Measurements from ENCODE around the gene RFESD. TPM values are rescaled to one million over a fixed set of nuclear protein-coding genes. Genes with fewer than 3 reads are reported as not detected.

The RFESD gene
- total RNA-seq, 1 donor from 2014 or later = 1.7 TPM

DNA sequence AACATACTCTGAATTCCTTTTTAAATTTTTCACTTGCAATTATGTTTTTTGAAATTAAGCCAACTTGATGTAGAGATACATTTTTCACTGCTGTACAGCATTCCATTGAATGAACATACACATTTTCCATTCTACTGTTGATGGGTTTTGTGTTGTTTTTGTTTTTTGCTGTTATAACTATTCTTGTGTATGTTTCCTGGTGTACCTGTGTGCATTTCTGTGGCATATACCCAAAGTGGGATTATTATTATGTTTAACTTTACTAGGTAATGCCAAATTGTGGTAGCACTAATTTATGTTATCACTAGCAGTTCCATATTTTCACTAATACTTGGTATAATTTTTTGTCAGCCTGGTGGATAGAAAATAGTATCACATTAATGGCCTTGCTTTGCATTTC is 2.7 kb downstream of the RFESD start:
- Mint-ChIP-seq H3K4me1 (ENCODE audit: unreplicated experiment) (peaks cover 19% of the 10 kb centered on the region), H3K27me3 (ENCODE audit: unreplicated experiment) (no peaks in the 10 kb centered on the region), H3K4me3 (ENCODE audit: unreplicated experiment) (no peak overlapping the region), H3K36me3 (ENCODE audit: unreplicated experiment) (peaks cover 2% of the 10 kb centered on the region), H3K27ac (ENCODE audit: unreplicated experiment) (no peak overlapping the region), H3K9me3 (ENCODE audit: unreplicated experiment) (no peaks in the 10 kb centered on the region)
- no peak for DNase-seq (ENCODE audit: extremely low spot score, unreplicated experiment)
- TF ChIP-seq, protein P1, sequence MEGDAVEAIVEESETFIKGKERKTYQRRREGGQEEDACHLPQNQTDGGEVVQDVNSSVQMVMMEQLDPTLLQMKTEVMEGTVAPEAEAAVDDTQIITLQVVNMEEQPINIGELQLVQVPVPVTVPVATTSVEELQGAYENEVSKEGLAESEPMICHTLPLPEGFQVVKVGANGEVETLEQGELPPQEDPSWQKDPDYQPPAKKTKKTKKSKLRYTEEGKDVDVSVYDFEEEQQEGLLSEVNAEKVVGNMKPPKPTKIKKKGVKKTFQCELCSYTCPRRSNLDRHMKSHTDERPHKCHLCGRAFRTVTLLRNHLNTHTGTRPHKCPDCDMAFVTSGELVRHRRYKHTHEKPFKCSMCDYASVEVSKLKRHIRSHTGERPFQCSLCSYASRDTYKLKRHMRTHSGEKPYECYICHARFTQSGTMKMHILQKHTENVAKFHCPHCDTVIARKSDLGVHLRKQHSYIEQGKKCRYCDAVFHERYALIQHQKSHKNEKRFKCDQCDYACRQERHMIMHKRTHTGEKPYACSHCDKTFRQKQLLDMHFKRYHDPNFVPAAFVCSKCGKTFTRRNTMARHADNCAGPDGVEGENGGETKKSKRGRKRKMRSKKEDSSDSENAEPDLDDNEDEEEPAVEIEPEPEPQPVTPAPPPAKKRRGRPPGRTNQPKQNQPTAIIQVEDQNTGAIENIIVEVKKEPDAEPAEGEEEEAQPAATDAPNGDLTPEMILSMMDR (IDR thresholded peaks at IDR 0.05) = no peak

DNA sequence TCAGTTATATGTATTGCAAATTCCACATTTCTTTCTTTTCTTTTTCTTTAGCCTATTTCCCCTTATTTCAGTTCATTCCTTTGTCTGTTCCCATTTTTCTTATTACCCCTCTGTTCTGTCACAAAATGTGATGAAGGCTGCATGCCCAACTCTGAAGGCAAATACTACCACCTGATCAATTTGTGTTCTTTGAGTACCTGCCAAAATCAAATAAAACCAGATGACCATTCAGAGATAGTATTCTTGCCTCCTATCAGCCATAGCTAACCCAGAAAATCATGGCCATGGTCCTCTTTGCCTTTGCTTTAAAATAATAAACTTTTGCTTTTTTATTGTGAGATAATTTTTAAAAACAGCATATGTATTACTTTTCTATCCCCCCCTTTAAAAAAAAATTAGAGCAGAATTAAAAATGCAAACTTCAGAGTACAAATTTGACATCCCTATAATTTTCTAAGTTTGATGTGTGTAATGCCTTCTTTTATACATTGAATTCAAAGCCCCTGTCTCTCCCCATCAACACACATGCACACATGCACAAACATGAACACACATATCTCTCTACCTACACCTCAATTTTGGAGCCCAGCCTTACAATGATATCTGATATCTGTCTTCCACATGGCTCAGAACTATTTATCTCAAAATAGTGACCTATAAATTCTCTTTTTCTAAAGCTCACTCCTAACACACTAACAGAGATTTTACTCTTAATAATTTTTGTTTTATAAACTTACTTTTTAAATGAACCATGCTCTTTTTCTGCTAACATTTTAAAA is 3.5 kb downstream of the RFESD start:
- no peak for DNase-seq (ENCODE audit: extremely low spot score, unreplicated experiment)
- Mint-ChIP-seq H3K27me3 (ENCODE audit: unreplicated experiment) (no peaks in the 10 kb centered on the region), H3K36me3 (ENCODE audit: unreplicated experiment) (peaks cover 2% of the 10 kb centered on the region), H3K4me3 (ENCODE audit: unreplicated experiment) (no peak overlapping the region), H3K27ac (ENCODE audit: unreplicated experiment) (no peak overlapping the region), H3K4me1 (ENCODE audit: unreplicated experiment) (peaks cover 19% of the 10 kb centered on the region), H3K9me3 (ENCODE audit: unreplicated experiment) (no peaks in the 10 kb centered on the region)
- TF ChIP-seq, protein P1 (IDR thresholded peaks at IDR 0.05) = no peak

DNA sequence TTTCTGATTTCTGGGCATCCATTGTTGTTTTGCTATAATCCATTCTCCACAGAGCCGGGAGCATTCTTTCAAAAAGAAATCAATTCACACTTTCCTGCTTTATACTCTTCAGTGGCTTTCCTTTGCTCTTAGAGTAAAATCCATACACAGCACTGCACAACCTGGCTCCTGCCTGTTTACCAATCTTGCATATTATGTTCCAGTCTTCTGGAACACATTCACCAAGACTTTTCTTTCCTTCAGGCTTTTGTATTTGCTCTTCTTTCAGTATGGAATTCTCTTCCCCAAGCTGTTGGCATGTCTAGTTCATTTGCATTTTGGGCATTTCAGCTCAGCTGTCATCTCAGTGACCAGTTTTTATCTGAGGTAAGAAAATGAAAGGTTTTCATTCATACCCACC is 6.3 kb downstream of the RFESD start:
- Mint-ChIP-seq H3K4me1 (ENCODE audit: unreplicated experiment) (peaks cover 11% of the 10 kb centered on the region), H3K36me3 (ENCODE audit: unreplicated experiment) (peaks cover 4% of the 10 kb centered on the region), H3K9me3 (ENCODE audit: unreplicated experiment) (no peaks in the 10 kb centered on the region), H3K4me3 (ENCODE audit: unreplicated experiment) (no peak overlapping the region), H3K27ac (ENCODE audit: unreplicated experiment) (no peak overlapping the region), H3K27me3 (ENCODE audit: unreplicated experiment) (no peaks in the 10 kb centered on the region)
- no peak for DNase-seq (ENCODE audit: extremely low spot score, unreplicated experiment)
- TF ChIP-seq, protein P1 (IDR thresholded peaks at IDR 0.05) = no peak

DNA sequence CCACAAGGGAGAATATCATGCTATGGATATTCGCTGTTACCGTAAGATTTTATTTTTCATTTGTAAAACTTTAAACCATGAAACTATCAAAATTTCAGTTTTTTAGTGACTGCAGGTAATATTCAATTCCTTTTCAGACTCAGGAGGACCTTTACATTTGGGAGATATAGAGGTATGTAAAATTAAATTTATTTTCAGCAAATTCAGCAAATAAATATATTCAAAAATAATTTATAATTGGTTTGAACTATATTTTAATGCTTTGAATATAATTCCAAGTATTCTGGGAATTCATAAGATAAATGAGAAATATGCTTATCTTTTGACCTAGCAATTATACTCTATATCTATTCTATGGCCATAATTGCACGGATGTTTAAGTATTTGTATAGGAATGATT is 7.6 kb downstream of the RFESD start:
- H3K36me3 Mint-ChIP-seq (ENCODE audit: unreplicated experiment) = peaks cover 4% of the 10 kb centered on the region

DNA sequence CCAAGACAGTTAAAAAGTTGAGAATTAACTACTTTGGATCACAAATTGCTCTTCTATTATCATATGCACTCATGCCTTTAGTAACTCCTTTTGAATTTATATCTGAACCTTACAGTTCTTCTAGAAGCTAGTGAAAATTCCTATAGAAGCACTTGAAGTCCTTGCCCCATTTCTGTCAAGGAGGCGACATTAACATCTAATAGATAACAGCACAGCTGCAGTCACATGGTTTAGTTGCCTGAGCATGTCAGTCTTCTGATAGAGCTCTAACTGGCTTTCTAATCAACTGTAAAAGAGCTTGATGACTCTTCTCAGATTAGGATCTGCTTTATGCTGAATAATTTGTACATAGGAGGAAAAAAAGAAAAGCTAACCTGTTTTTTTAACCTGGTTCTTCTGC is 9.0 kb downstream of the RFESD start:
- DNase-seq (ENCODE audit: extremely low spot score, unreplicated experiment) = no peak
- Mint-ChIP-seq H3K36me3 (ENCODE audit: unreplicated experiment) (peaks cover 4% of the 10 kb centered on the region), H3K4me3 (ENCODE audit: unreplicated experiment) (no peak overlapping the region), H3K27me3 (ENCODE audit: unreplicated experiment) (no peaks in the 10 kb centered on the region), H3K27ac (ENCODE audit: unreplicated experiment) (no peak overlapping the region), H3K4me1 (ENCODE audit: unreplicated experiment) (no peaks in the 10 kb centered on the region), H3K9me3 (ENCODE audit: unreplicated experiment) (no peaks in the 10 kb centered on the region)
- TF ChIP-seq, protein P1 (IDR thresholded peaks at IDR 0.05) = no peak

More for the DNA sequence above, 7.6 kb downstream of the RFESD start:
- no peak for DNase-seq (ENCODE audit: extremely low spot score, unreplicated experiment)
- no peak overlapping the region for H3K27ac Mint-ChIP-seq (ENCODE audit: unreplicated experiment)
- no peaks in the 10 kb centered on the region for H3K9me3 Mint-ChIP-seq (ENCODE audit: unreplicated experiment)
- H3K27me3 Mint-ChIP-seq (ENCODE audit: unreplicated experiment) = no peaks in the 10 kb centered on the region
- TF ChIP-seq, protein P1 (IDR thresholded peaks at IDR 0.05) = no peak
- peaks cover 7% of the 10 kb centered on the region for H3K4me1 Mint-ChIP-seq (ENCODE audit: unreplicated experiment)
- H3K4me3 Mint-ChIP-seq (ENCODE audit: unreplicated experiment) = no peak overlapping the region

All from osteocyte (in vitro differentiated cells).